GM23248 (cell line): ENCODE results near the gene ACY1. TPM values are rescaled to one million over a fixed set of nuclear protein-coding genes. Genes with fewer than 3 reads are reported as not detected.
"Not testable (repeated sequence)": the region's sequence is repeated elsewhere in the genome, so short reads cannot be mapped to it uniquely, and the experiment has no call there.

ENCODE experiments used
- DNase-seq: peaks from one replicate; pipeline ENCODE4 v3.0.0-alpha.2; 2015
- H2AFZ ChIP-seq: fragments of 200-600 bp; sonication (generic); 2 replicates; pipeline ENCODE4 v1.6.1; 2016; ENCODE audit warnings: antibody characterized with exemption
- H3F3A ChIP-seq: fragments of 200-600 bp; sonication (generic); 2 replicates; pipeline ENCODE4 v1.6.1; 2016; ENCODE audit warnings: mild to moderate bottlenecking, antibody characterized with exemption, mixed run types; ENCODE audit not compliant: insufficient read depth
- H3K27ac ChIP-seq: fragments of 200-600 bp; sonication (generic); 2 replicates; pipeline ENCODE4 v1.5.1; 2016; ENCODE audit warnings: mild to moderate bottlenecking
- H3K27me3 ChIP-seq: fragments of 200-600 bp; sonication (generic); replicated peaks from 2 replicates; pipeline ENCODE4 v1.6.1; 2016; ENCODE audit warnings: mild to moderate bottlenecking; ENCODE audit not compliant: insufficient read depth
- H3K36me3 ChIP-seq: fragments of 200-600 bp; sonication (generic); 2 replicates; pipeline ENCODE4 v1.6.1; 2016; ENCODE audit warnings: low read depth, mild to moderate bottlenecking
- H3K4me1 ChIP-seq: fragments of 200-600 bp; sonication (generic); 2 replicates; pipeline ENCODE4 v1.6.1; 2016; ENCODE audit warnings: mild to moderate bottlenecking; ENCODE audit not compliant: insufficient read depth
- H3K4me2 ChIP-seq: fragments of 200-600 bp; sonication (generic); one replicate; pipeline ENCODE4 v1.6.1; 2016; ENCODE audit warnings: mild to moderate bottlenecking; ENCODE audit not compliant: unreplicated experiment
- H3K4me3 ChIP-seq: fragments of 200-600 bp; sonication (generic); 2 replicates; pipeline ENCODE4 v1.5.1; 2016; ENCODE audit warnings: mild to moderate bottlenecking
- H3K79me2 ChIP-seq: fragments of 200-600 bp; sonication (generic); 2 replicates; pipeline ENCODE4 v1.6.1; 2016; ENCODE audit warnings: mild to moderate bottlenecking; ENCODE audit not compliant: insufficient read depth
- H3K9ac ChIP-seq: fragments of 200-600 bp; sonication (generic); 2 replicates; pipeline ENCODE4 v1.6.1; 2016; ENCODE audit warnings: mild to moderate bottlenecking
- H3K9me2 ChIP-seq: fragments of 200-600 bp; sonication (generic); 2 replicates; pipeline ENCODE4 v1.6.1; 2016; ENCODE audit warnings: mixed run types, mild to moderate bottlenecking, moderate library complexity; ENCODE audit not compliant: insufficient read depth
- H3K9me3 ChIP-seq: fragments of 200-600 bp; sonication (generic); one replicate; pipeline ENCODE4 v1.6.1; 2017; ENCODE audit warnings: low read depth
- H4K20me1 ChIP-seq: fragments of 200-600 bp; sonication (generic); 2 replicates; pipeline ENCODE4 v1.6.0; 2016; ENCODE audit not compliant: insufficient read depth
- EZH2 ChIP-seq: fragments of 200-600 bp; sonication (generic); IDR thresholded peaks from 2 replicates; pipeline ENCODE4 v1.6.1; 2018; ENCODE audit warnings: antibody characterized with exemption, mild to moderate bottlenecking; ENCODE audit not compliant: insufficient read depth, poor library complexity, severe bottlenecking
- EZH2phosphoT487 ChIP-seq: fragments of 200-600 bp; sonication (generic); IDR thresholded peaks from 2 replicates; pipeline ENCODE4 v1.6.1; 2018; ENCODE audit warnings: antibody characterized with exemption, moderate library complexity, mild to moderate bottlenecking, low read depth; ENCODE audit not compliant: insufficient read depth
- WGBS, 2 experiments: methylation state at CpG; one replicate each; pipeline ENCODE4 v1.1.6; 2015 to 2017; ENCODE audit warnings: low lambda C conversion rate in 2 of 2, low coverage in 1 of 2; ENCODE audit errors: missing lambda C conversion rate in 2 of 2; 5-methylcytosine and 5-hydroxymethylcytosine counted together
- in situ Hi-C: fragments of 300-500 bp; cut with MboI; formaldehyde crosslinking; loops from 2 replicates; pipeline ENCODE4 v1.15.0; 2020
- polyA plus RNA-seq: library from polyadenylated mRNA; unstranded; fragments of >200 nt; fragmentation: Nextera tagmentation; extraction: Ambion mirVana; gene quantifications from 2 replicates; pipeline ENCODE4 v1.2.1, GENCODE V29; 2016
- total RNA-seq: library from RNA; depleted of rRNA; stranded (reverse); fragments of >200 nt; shearing (Covaris generic); gene quantifications from 2 replicates; pipeline ENCODE4 v1.2.3, GENCODE V29; 2014

Gene ACY1
- total and polyA plus RNA-seq, 2 experiments from 2014 or later, result 35.8 to 73.6 TPM

DNA sequence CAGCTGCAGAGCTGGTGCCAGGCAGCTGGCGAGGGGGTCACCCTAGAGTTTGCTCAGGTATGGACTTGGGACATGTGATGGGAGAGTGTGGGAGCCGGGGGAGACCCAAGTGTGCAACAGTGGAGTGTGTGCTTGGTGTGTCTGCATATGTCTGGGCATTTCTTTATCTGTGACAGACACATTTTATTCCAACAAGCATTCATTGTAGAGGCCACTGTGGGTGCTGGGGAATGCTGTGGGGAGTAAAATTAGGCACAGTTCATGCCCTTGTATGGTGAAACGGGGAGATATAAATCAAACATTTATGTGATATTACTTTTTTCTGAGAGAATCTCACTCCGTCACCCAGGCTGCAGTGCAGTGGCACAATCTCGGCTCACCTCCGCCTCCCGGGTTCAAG, 4.2 kb downstream of the ACY1 start:
- Histone ChIP-seq H2AFZ (no peak overlapping the region), H3K9ac (no peak overlapping the region), H3K9me2 (no peaks in the 10 kb centered on the region), H4K20me1 (no peaks in the 10 kb centered on the region), H3K36me3 (0 out of 2 replicates have a peak, but pooled peaks cover 7% of the 10 kb centered on the region), H3K9me3 (no peaks in the 10 kb centered on the region), H3K27ac (no peak overlapping the region), H3K4me3 (no peak overlapping the region), H3K27me3 (no peaks in the 10 kb centered on the region), H3K4me2 (no peak overlapping the region), H3K4me1 (peaks cover 11% of the 10 kb centered on the region), H3F3A (peaks cover 22% of the 10 kb centered on the region), H3K79me2 (peaks cover 29% of the 10 kb centered on the region)
- TF ChIP-seq EZH2phosphoT487 (no peak), EZH2 (no peak)
- in situ Hi-C loops, result no loop called here
- 84 to 93% methylated on average over 7 of the region's 7 CpGs for WGBS, 2 experiments
- no peak for DNase-seq

DNA sequence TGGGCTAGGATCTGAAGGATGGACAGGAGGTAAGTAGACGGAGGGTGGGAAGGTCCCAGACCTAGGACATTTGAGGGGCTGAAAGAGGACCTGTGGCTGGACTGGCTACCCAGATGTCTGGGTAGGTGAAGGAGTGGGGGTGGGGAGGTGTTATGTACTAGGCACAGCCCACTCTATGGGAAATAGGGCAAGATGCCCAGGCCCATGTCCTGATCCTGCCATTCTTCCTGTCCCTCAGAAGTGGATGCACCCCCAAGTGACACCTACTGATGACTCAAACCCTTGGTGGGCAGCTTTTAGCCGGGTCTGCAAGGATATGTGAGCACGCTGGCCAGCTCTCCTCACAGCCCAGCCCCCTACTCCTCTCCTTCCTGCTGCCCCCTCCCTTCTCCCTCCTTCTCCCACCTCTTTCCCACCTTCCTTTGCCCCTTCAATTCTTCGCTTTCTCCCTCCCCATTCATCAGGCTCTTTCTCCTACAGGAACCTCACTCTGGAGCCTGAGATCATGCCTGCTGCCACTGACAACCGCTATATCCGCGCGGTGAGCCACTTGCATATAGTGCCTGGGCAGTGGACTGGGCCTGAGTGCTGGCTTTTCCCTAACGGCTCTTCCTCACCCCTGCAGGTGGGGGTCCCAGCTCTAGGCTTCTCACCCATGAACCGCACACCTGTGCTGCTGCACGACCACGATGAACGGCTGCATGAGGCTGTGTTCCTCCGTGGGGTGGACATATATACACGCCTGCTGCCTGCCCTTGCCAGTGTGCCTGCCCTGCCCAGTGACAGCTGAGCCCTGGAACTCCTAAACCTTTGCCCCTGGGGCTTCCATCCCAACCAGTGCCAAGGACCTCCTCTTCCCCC, 5.2 kb downstream of the ACY1 start:
- in situ Hi-C loops, result no loop called here

DNA sequence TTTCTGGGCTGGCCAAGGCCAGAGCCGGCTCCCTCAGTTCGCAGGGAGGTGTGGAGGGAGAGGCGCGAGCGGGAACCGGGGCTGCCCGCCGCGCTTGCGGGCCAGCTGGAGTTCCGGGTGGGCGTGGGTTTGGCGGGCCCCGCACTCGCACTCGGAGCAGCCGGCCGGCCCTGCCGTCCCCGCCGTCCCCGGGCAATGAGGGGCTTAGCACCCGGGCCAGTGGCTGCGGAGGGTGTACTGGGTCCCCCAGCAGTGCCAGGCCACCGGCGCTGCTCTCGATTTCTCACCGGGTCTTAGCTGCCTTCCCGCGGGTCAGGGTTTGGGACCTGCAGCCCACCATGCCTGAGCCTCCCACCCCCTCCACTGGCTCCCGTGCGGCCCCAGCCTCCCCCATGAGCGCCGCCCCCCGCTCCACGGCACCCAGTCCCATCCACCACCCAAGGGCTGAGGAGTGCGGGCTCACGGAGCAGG, 7.2 kb downstream of the ACY1 start:
- H3K9me3 ChIP-seq, H3K27me3 ChIP-seq, H3K4me2 ChIP-seq, H3K27ac ChIP-seq, H3K9me2 ChIP-seq, H3K9ac ChIP-seq, H2AFZ ChIP-seq, H3K4me1 ChIP-seq, H4K20me1 ChIP-seq, DNase-seq, in situ Hi-C loops, H3K4me3 ChIP-seq: not testable (repeated sequence)
- 85 to 90% methylated on average over 10 to 34 of the region's 38 CpGs for WGBS, 2 experiments
- peaks cover 40% of the 10 kb centered on the region for H3K79me2 ChIP-seq
- peaks cover 32% of the 10 kb centered on the region for H3F3A ChIP-seq
- peaks cover 23% of the 10 kb centered on the region; the same call in 1 of the 2 replicates for H3K36me3 ChIP-seq

More for the DNA sequence above, 5.2 kb downstream of the ACY1 start:
- H3K9me2 ChIP-seq, result no peaks in the 10 kb centered on the region
- H3K9ac ChIP-seq, result no peak overlapping the region
- no peaks in the 10 kb centered on the region for H4K20me1 ChIP-seq
- H3K27me3 ChIP-seq, result no peaks in the 10 kb centered on the region
- H3K4me3 ChIP-seq, result no peak overlapping the region
- H3K79me2 ChIP-seq, result peaks cover 37% of the 10 kb centered on the region
- H3F3A ChIP-seq, result peaks cover 23% of the 10 kb centered on the region
- H3K36me3 ChIP-seq, result peaks cover 10% of the 10 kb centered on the region; the same call in 1 of the 2 replicates
- peaks cover 10% of the 10 kb centered on the region for H3K4me1 ChIP-seq
- no peaks in the 10 kb centered on the region for H3K9me3 ChIP-seq
- H3K27ac ChIP-seq, result no peak overlapping the region
- no peak overlapping the region for H2AFZ ChIP-seq
- 84 to 85% methylated on average over 14 to 15 of the region's 15 CpGs for WGBS, 2 experiments
- TF ChIP-seq EZH2phosphoT487 (no peak), EZH2 (no peak)
- no peak overlapping the region for H3K4me2 ChIP-seq
- no peak for DNase-seq

DNA sequence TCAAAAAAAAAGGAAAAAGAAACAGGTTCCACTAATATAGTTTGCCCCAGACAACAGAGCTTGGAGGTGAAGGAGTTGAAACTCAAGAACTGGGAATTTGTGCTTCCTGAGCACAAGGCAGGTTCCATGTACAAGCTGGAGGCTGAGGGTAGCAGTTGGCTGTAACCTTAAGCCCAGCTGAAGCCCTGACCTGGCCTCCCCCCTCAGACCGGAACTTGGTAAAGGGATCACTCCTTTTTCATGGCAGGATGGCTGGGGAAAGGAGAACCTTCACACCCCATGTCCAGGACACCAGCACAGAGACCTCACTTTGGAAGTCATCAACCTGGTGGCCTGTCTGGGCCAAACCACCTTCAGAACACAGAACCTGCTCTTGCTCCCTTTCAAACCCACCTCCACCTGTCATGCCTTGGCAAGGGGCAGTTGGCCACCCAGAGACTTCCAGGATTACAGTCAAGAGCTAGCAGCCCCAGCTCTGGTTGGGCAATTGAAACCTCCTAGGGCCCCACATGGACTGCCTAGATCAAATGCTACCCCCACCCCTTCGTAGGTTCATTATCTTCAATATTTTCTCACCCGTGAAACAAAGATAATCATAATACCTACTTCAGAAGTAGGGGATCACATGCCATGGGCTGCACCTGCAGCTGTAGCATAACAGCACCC, 8.8 kb downstream of the ACY1 start:
- H2AFZ ChIP-seq, result no peak overlapping the region
- in situ Hi-C loops, result no loop called here
- peak overlapping the region; percentile 55 for H3K9ac ChIP-seq
- peaks cover 42% of the 10 kb centered on the region for H3K79me2 ChIP-seq
- peaks cover 8% of the 10 kb centered on the region for H3K4me1 ChIP-seq
- no peak for DNase-seq
- no peaks in the 10 kb centered on the region for H3K9me2 ChIP-seq
- no peaks in the 10 kb centered on the region for H3K27me3 ChIP-seq
- H3K9me3 ChIP-seq, result no peaks in the 10 kb centered on the region
- H3K27ac ChIP-seq, result no peak overlapping the region
- peaks cover 32% of the 10 kb centered on the region for H3F3A ChIP-seq
- H3K36me3 ChIP-seq, result peaks cover 23% of the 10 kb centered on the region; the same call in 1 of the 2 replicates
- H3K4me3 ChIP-seq, result no peak overlapping the region
- WGBS, 2 experiments, result 95% methylated on average over 3 of the region's 3 CpGs
- peaks cover 3% of the 10 kb centered on the region; the same call in 1 of the 2 replicates for H4K20me1 ChIP-seq
- TF ChIP-seq EZH2, result no peak
- TF ChIP-seq EZH2phosphoT487, result no peak
- H3K4me2 ChIP-seq, result no peak overlapping the region

DNA sequence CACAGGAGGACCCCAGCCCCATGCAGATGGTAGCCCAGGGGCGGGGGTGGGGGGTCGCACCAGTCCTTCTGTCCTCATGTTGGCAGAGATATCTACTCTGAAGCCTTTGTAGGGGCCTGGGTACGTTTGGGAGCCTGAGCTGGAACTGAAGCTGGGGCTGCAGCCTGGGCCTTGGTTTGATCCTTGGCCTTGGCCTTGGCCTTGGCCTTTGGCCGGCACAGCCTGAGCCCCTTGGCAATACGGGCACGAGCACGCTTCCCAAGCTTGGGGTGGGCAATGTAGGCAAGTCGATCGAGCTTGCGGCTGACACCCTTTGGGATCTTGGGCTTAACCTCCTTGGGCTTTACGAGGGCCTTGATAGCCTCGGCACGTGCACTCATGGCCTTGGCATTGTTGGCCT, 10.3 kb downstream of the ACY1 start:
- H3K79me2 ChIP-seq, result peaks cover 42% of the 10 kb centered on the region
- peaks cover 23% of the 10 kb centered on the region; the same call in 1 of the 2 replicates for H3K36me3 ChIP-seq
- H3K4me2 ChIP-seq, result peak overlapping the region; percentile 24
- H3K4me1 ChIP-seq, in situ Hi-C loops, H2AFZ ChIP-seq, H3K9me3 ChIP-seq, H3K27me3 ChIP-seq, H4K20me1 ChIP-seq, DNase-seq, H3K27ac ChIP-seq, H3K9me2 ChIP-seq, H3K4me3 ChIP-seq: not testable (repeated sequence)
- WGBS, 2 experiments, result 66 to 79% methylated on average over 5 to 13 of the region's 13 CpGs
- H3F3A ChIP-seq, result peaks cover 32% of the 10 kb centered on the region
- H3K9ac ChIP-seq, result peak overlapping the region; percentile 55
